ENCODE data around the gene SMOC2. TPM values are rescaled to one million over a fixed set of nuclear protein-coding genes. Genes with fewer than 3 reads are reported as not detected.

SMOC2 gene
- total and polyA plus RNA-seq, 2 of the 13 experiments (the other 11 are each of a cell fraction or from before 2014, with no cell fraction given) = not detected

GRCh38 chr6:168516944-168517741 is 76.2 kb downstream of the SMOC2 start:
- FAIRE-seq = no peak
- CTCF ChIA-PET (ENCODE audit: low intra/inter-chr PET ratio, low total read pairs) = no interaction called here
- Histone ChIP-seq H3K27ac (ENCODE audit: extremely low read length, insufficient read depth, low read length) (no peak overlapping the region), H3K4me1 (ENCODE audit: insufficient read depth, low read length) (no peaks in the 10 kb centered on the region), H3K4me2 (ENCODE audit: low read depth, low read length) (no peak overlapping the region), H3K9me3 (ENCODE audit: low read length) (no peaks in the 10 kb centered on the region), H3K79me2 (ENCODE audit: insufficient read depth, low read length) (no peaks in the 10 kb centered on the region), H3K27me3 (ENCODE audit: control insufficient read depth in 1 of 2, insufficient read depth in 2 of 2, low read length in 2 of 2) (peaks cover 6 to 63% of the 10 kb centered on the region in 2 experiments; a peak in 4 of 5 replicates), H2AFZ (ENCODE audit: low read length) (no peak overlapping the region), H3K9ac (ENCODE audit: insufficient read depth, low read depth, low read length) (no peak overlapping the region), H3K36me3 (replicated peaks in 1 of 2; ENCODE audit: control insufficient read depth in 1 of 2, insufficient read depth in 2 of 2, low read length in 2 of 2) (no peaks in the 10 kb centered on the region), H4K20me1 (ENCODE audit: insufficient read depth, low read length) (no peaks in the 10 kb centered on the region), H3K4me3 (replicated peaks in 1 of 3; ENCODE audit: insufficient read depth in 1 of 3, low read depth in 2 of 3, low read length in 3 of 3) (no peak overlapping the region)
- ATAC-seq = peak; percentile 49
- in situ Hi-C loops (cut with HindIII; ENCODE audit: extremely low pct_ligation_motif_present, low pct_unique_long_range_greater_than_20kb) (no loop called here), intact Hi-C loops (cut with micrococcal nuclease; ENCODE audit: unreplicated experiment) (no loop called here)
- no TSS peak for BruUV-seq (replicated peaks)
- no peak for TF ChIP-seq RNF2 (conservative IDR thresholded peaks at IDR 0.05; ENCODE audit: low read depth)
- no peak for TF ChIP-seq MBD4 (IDR thresholded peaks at IDR 0.05; ENCODE audit: borderline replicate concordance, low read length)
- no peak for TF ChIP-seq POLR2G (IDR thresholded peaks at IDR 0.05; ENCODE audit: low read depth, low read length)
- TF ChIP-seq MXD4 (CRISPR knock-in tag; IDR thresholded peaks at IDR 0.05) = no peak
- no peak for TF ChIP-seq ARNT (IDR thresholded peaks at IDR 0.05)
- no peak for TF ChIP-seq ATF5 (CRISPR knock-in tag; IDR thresholded peaks at IDR 0.05; ENCODE audit: low read depth)
- TF ChIP-seq, protein P1, sequence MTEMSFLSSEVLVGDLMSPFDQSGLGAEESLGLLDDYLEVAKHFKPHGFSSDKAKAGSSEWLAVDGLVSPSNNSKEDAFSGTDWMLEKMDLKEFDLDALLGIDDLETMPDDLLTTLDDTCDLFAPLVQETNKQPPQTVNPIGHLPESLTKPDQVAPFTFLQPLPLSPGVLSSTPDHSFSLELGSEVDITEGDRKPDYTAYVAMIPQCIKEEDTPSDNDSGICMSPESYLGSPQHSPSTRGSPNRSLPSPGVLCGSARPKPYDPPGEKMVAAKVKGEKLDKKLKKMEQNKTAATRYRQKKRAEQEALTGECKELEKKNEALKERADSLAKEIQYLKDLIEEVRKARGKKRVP (CRISPR knock-in tag; IDR thresholded peaks at IDR 0.05) = no peak
- no peak for TF ChIP-seq ADNP (CRISPR knock-in tag; IDR thresholded peaks at IDR 0.05)
- TF ChIP-seq, protein P2, sequence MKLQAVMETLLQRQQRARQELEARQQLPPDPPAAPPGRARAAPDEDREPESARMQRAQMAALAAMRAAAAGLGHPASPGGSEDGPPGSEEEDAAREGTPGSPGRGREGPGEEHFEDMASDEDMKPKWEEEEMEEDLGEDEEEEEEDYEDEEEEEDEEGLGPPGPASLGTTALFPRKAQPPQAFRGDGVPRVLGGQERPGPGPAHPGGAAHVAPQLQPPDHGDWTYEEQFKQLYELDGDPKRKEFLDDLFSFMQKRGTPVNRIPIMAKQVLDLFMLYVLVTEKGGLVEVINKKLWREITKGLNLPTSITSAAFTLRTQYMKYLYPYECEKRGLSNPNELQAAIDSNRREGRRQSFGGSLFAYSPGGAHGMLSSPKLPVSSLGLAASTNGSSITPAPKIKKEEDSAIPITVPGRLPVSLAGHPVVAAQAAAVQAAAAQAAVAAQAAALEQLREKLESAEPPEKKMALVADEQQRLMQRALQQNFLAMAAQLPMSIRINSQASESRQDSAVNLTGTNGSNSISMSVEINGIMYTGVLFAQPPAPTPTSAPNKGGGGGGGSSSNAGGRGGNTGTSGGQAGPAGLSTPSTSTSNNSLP (IDR thresholded peaks at IDR 0.05; ENCODE audit: low read depth, low read length) = no peak
- TF ChIP-seq NFKB2 (CRISPR knock-in tag; IDR thresholded peaks at IDR 0.05; ENCODE audit: borderline replicate concordance) = no peak
- no peak for TF ChIP-seq SETDB1 (CRISPR knock-in tag; IDR thresholded peaks at IDR 0.05; ENCODE audit: borderline replicate concordance)
- TF ChIP-seq ZNF891 (CRISPR knock-in tag; IDR thresholded peaks at IDR 0.05) = no peak
- TF ChIP-seq SRF (IDR thresholded peaks at IDR 0.05; ENCODE audit: low read depth, low read length) = no peak
- no peak for TF ChIP-seq SRY (CRISPR knock-in tag; IDR thresholded peaks at IDR 0.05)
- no peak for TF ChIP-seq FIP1L1 (IDR thresholded peaks at IDR 0.05; ENCODE audit: borderline replicate concordance, insufficient read depth, low read depth, low read length)
- TF ChIP-seq KDM3A (CRISPR knock-in tag; IDR thresholded peaks at IDR 0.05; ENCODE audit: low read depth) = no peak
- no peak for TF ChIP-seq CBX2 (IDR thresholded peaks at IDR 0.05; ENCODE audit: low read depth, low read length)
- no peak for TF ChIP-seq CBX2 (CRISPR knock-in tag; IDR thresholded peaks at IDR 0.05; ENCODE audit: low read depth)
- 25% methylated on average over 15 of the region's 37 CpGs for WGBS (ENCODE audit: low lambda C conversion rate)
- DNase-seq (ENCODE audit: low spot score) = no peak
- POLR2A ChIA-PET = no interaction called here

All from HepG2 (cell line).